Limb (tissue), 2 donors: Measurements from ENCODE around the gene CFAP57.

Experiments used
- DNase-seq, 2 donors: peaks; one replicate each; pipeline ENCODE4 v3.0.0-alpha.2; 2016; ENCODE audit errors: extremely low spot score in 2 of 2

The CFAP57 gene

GRCh38 chr1:43225168-43225567, 53.0 kb downstream of the CFAP57 start:
- no peak for DNase-seq

DNA sequence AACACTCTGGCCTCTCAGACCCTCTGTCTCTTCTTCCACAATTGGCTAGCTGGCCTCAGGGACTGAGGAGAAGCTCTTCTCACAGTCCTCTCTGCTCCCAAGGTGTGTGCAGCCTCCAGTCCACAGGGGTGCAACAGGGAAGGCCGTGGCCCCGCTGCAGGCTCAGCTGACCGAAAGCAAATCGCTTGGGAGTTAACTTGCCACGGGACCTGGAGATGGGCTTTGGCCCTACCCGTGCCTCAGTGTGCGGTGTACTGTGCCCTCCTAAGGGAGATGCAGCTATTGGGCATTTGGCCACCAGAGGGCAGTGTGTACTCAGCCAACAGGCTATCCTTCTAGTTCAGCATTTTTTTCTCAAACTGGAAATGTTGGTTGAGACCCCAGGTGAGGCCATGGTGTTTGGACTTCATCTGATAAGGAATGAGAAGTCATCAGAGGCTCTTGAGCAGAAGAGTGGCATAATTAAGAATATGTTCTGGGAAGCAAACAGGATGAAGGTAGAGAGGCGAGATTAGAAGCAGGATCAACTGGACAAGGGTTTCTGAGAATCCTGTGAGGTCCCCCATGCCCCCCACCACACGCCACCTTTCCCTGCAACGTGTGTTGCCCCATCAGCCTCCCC, 55.1 kb downstream of the CFAP57 start:
- peak; percentile 72 to 86 for DNase-seq

- no peak for DNase-seq
These were observed 58.0 kb downstream of the CFAP57 start for GRCh38 chr1:43229826-43230780.

DNA sequence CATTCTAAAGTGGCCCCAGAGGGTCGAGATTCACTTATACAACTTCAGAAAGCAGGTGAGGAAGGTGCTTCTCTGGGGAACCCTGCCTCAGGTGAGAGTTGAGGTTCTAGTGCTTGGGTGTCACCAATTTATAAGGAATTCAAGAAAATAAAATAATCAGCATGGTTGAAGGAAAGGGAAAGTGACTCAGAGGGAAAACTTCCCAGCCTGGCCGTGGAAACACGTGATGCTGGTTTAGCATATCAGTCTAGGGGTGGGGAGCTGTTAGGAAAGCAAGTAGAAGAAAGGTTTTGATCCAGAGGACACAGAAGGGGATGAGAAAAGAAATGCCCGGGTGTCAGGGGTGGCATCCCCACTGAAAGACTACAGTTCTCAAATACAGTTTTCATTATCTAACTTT, 59.9 kb downstream of the CFAP57 start:
- DNase-seq: no peak

DNA sequence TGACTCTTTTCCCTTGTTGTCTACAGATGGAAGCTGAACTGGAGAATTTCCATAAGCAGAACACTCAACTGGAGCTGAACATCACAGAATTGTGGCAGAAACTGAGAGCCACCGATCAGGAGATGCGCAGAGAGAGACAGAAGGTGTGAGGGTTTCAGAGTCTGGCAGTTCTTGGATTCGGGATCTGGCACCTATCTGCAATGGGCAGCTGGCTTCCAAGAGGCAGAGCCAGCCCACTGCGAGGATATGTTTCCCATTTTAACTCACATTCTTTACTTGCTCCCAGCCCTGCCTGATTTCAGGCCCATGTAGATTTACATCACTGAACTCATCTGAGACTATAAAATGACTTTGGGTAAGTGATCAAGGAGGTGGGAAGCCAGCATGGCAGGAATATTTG, 60.4 kb downstream of the CFAP57 start:
- DNase-seq: no peak

GRCh38 chr1:43233631-43234030, 61.5 kb downstream of the CFAP57 start:
- DNase-seq: no peak

DNA sequence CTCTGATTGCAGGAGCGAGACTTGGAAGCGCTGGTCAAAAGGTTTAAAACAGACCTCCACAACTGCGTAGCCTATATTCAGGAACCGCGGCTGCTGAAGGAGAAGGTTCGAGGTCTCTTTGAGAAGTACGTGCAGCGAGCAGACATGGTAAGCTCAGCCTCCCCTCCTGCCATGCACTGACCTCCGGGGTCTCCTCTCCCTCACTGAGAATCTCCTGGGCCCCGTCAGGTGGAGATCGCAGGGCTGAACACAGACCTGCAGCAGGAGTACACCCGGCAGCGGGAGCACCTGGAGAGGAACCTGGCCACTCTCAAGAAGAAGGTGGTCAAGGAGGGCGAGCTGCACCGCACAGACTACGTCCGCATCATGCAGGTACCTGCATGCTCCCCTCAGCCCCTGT, 62.1 kb downstream of the CFAP57 start:
- no peak for DNase-seq

- no peak for DNase-seq
These were observed 62.9 kb downstream of the CFAP57 start for GRCh38 chr1:43235040-43235439.

- no peak for DNase-seq
These were observed 63.5 kb downstream of the CFAP57 start for GRCh38 chr1:43235451-43236121.

DNA sequence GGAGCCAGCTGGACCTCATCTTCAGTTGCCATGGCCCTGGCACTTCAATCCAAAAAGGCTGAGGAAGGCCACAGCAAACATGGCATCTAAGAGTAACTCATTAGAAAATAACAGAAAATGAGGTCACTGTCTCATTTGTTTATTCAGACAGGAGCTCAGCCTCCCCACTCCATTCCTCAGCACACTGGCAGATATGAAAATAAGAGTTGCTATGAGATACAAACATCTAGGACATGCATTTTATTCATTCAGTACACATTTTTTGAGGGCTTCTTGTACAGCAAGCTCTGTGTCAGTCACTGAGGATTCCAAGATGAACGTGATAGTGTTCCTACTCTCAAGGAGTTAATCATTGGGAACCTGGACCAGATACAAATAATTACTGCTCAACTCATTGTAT, 65.0 kb downstream of the CFAP57 start:
- DNase-seq: no peak

- peak; percentile 16 to 45 for DNase-seq
These were observed 66.0 kb downstream of the CFAP57 start for GRCh38 chr1:43238085-43238484.

DNA sequence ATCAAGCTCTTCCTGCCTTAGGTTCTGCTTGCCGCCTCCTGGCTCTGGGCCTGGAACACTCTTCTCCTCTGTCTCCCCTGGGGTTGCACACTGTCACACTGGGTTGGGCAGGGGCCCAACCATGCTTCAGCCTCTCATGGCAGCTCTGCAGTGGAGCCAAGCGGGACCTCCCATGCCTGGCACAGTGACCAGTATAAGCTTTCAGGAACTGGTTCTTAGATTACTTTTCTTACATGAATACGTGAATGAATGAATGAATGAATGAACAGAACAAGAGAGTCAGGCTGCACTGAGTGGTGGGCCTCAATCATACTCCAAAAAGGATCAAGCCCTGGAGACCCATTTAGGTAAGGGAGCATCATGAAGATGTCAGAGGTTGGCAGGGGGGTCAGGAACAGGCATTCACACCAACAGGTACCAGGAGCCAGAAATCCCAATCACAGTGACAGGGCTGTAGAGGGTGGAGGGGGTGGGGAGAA, 66.9 kb downstream of the CFAP57 start:
- DNase-seq: no peak

DNA sequence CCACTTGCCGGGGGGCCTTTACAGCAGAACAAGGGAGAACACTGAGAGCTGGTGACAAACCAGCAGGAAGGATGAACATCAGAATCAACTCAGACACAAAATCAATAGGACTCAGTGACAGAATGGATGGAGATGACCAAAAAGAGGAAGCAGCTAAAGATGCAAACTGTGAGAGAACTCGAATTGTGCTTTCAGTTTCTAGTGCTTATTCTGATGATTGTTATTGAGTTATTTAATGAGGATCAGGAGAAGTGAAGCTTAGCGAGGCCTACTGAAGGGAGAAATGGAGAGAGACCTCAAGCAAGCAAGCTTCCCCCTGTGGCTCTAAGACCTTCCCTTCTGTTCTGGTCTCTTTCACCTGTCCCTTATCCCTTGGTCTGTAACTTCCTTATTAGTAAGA, 67.4 kb downstream of the CFAP57 start:
- no peak for DNase-seq

DNA sequence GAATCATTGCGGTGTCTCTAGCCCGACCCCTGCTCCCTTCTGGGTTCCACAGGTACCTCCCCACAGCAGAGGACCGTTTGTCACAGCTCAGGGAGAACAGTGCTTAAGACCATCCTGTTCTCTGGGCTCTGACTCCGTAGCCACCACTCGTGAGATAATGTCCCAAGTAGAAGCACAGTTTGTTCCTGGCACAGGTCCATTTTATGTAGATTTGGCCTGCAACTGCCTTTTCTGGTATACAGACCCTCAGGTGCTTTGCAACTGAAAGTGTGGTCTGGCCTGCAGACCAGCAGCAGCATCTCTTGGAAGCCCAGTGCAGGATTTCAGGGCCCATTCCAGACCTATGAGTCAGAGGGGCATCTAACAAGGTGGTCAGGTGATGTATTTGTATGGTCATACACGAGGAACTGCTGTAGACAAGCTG, 69.3 kb downstream of the CFAP57 start:
- DNase-seq: no peak

DNA sequence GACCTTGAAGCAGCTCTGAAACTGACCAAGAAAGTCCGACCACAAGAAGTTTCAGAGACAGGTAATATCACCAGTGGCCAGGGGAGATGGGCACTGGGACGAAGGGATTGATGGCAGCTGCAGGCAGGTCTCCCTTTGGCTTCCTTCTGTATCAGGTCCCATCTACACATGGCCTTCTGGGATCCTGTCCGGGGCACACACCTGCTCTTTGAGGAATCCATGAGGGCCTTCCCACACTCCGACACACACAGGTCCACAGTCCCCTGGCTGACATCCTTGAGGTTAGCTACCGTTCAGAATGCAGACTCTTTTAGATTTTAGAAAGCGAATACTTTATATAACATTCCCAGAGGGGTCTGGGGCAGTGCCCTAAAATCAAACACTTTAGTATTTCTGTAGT, 71.2 kb downstream of the CFAP57 start:
- DNase-seq: no peak

DNA sequence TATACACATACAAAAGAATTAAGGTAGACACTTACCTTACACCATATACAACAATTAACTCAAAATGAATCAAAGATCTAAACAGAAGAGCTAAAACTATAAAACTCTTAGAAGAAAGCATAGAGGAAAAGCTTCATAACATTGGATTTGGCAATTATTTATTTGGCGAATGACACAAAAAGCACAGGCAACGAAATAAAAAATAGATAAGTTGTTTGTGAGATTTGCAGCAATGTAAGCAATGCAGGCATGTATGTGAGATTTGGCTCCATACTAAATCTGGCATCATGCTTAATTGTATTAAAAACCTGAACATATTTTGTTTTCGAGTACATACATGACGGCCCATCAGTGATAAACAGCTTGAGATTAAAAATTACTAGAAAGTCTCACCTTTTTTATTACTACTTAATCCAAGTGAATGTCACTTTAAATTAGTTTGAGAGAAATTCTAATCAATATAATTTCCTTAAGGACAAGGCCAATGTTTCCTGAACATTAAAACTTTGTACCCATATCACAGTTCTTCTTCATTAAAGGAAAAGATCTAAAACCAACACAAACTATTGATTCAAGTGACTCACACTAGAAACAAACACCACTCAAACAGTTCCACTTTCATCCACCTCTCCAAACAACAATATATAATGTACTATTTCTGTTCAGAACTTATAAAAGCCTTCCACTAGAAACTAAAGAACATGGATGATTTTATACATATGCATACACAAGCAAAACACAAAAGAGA, 74.5 kb downstream of the CFAP57 start:
- DNase-seq: no peak

- DNase-seq: no peak
These were observed 75.3 kb downstream of the CFAP57 start for GRCh38 chr1:43247256-43247921.

DNA sequence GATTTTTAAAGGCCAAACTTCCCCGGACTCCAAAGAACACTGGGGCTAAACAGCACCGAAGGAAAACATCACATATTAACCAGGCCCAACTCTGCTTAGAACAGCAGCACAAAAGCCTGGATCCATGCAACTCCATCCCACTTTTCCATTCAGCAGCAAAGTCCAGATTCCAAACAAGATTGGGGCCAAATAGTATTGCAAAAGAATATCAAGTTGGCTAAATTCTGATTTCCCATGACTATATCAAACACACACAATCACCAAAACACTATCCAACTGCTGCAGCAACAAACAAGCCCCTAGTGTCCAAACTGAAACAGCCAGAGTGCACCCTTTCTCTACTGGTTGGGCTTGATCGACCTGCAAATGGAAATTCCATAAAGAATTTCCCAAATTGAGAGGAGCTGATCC, 78.2 kb downstream of the CFAP57 start:
- no peak for DNase-seq

- no peak for DNase-seq
These were observed 78.9 kb downstream of the CFAP57 start for GRCh38 chr1:43251024-43251423.

DNA sequence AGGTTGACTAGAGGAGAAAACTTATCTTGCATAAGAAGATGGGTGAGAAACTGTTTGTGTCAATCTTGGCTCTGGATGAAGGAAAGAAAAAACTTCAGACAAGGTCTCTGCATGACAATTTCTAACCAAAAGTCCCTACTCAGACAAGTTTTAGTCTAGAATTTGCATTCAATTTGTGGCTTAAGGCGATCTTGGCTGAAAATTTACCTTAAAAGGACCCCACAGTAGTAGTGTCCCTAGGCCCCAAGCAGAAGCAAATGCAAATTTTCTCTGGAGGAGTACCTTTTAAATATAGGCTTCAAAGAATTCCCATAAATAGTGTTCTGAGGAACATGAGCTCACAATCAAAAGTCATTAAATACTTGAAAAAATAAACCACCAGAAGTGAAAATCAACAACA, 80.1 kb downstream of the CFAP57 start:
- DNase-seq: no peak

DNA sequence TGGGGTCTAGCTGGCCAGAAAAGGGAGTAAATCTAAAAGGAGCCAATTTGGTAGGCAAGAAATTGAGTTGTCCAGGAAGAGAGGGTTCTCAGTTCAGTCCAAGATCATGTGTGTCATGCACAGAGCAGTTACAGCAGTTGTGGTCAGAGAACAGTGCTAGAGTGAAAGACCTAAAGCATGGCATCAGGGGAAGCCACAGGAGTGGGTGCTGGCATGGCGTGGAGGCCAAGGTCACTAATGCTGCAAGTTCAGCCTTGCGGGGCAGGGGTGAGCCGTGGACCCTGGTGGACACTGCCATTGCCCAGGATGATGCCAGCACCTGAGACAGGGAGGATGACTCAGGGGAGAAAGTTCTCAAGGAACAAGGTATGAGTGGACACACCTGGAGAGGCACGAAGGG, 81.0 kb downstream of the CFAP57 start:
- DNase-seq: no peak
